RPMI7951 (cell line): ENCODE results near the gene MUSK. TPM values are rescaled to one million over a fixed set of nuclear protein-coding genes. Genes with fewer than 3 reads are reported as not detected.
"Not testable (repeated sequence)": the region's sequence is repeated elsewhere in the genome, so short reads cannot be mapped to it uniquely, and the experiment has no call there.

ENCODE experiments used
- DNase-seq: peaks from one replicate; pipeline ENCODE4 v3.0.0-alpha.2; 2012; ENCODE audit warnings: low read depth
- total RNA-seq: library from RNA; depleted of rRNA; stranded (reverse); fragments of >200 nt; shearing (Covaris generic); gene quantifications from 2 replicates; pipeline ENCODE4 v1.2.3, GENCODE V29; 2014

The MUSK gene
- total RNA-seq, 1 experiment from 2014 or later = 8.2 TPM

DNA sequence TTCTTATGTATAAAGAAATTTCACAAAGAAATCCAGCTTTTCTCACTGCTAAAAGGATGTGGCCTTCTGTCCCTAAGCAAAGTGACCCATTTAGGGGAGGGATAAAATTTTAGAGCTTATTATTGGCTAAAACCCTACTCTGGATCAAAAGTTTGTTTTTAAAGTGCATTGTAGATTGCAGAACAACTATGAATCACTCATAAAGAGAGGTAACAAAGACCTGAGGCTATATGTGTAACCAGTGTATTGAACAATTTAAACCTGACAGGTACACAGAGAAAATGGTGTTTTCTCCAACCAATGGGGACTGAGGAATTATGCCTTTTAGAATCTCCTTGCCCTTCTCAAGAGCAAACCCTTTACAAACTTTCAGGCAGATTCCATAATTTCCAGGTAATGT, 86.6 kb downstream of the MUSK start:
- DNase-seq = no peak

DNA sequence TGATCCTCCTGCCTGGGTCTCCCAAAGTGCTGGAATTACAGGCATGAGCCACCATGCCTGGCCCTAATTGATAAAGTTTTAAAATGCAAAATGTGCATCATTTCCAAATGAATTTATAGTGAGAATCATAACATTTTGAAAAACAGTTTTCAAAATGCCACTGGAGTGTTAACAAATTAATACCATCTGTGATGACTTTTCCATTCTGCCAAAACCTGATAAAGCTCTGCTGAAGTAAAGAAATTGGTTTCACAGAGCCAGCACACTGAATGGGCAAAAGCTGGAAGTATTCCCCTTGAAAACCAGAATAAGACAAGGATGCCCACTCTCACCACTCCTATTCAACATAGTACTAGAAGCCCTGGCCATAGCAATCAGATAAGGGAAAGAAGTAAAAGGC, 89.6 kb downstream of the MUSK start:
- DNase-seq = no peak

DNA sequence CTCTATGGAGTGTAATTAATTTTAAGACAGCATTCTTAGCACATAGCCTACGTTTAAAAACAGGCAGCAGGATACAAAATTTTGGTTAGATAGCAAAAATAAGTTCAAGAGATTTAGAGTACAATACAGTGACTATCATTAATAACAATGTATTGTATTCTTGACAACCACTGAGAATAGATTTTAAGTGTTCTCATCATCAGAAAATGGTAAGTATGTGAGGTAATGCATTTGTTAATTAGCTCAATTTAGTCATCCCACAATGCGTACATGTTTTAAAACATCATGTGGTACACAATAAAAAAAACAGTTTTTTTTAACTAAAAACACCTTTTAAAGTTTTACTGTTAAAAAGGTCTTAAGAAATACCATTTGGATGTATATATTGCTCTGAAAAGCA, 94.2 kb downstream of the MUSK start:
- DNase-seq = no peak

DNA sequence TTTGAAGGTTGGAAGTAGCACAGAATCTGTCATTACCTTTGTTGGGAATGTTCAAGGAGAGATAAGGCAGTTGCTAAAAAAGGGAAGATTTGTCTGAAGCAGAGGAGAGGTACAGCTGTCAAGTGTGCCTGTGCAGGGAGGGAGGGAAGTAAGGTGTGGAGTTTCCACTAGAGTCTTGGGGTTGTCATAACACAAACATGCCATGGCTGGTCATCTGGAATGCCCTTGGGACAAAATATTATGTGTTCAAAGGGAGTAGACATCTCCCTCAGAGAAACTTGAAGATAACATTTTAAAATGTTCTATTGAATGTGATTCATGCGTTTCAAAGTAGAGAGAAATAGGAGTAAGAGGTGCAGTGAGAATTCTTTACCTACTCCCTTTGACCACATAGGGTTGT, 95.0 kb downstream of the MUSK start:
- peak; percentile 67 for DNase-seq

DNA sequence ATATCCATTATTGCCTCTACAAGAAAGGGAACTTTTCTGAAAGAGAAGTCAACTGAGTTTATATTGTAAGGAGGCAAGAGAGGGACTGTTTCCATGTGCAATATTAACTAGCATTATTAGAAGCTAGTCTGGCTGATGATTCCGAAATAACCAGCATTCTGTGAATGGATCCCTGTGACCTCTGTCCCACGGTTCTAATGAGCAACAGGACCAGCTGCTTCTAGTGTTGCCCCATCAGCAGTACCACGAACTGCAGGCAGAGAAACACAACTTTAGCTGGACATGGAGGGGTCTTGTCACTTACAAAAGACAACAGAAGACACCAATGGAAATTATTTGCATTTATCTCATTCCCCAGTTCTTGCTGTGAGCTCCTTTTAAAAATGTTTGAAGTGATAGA, 95.4 kb downstream of the MUSK start:
- no peak for DNase-seq

DNA sequence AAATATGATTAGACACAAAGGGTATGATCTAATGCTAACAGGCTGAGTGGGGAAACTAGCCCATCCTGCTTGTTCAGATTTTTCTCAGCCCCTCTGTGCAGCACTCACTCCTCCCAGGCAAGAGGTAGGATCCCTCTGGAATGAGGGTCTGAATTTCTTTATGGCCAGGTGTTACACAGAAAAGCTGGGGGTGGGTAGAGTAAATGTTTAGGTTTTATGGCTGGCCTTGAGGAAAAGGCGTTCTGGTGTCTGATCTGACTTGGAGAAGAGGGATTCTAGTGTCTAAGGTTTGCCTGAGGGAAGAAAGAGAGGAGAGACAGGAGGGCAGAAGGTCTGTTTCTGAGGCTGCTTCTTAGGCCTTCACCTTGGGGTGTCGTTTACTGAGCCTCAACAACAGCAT, 97.3 kb downstream of the MUSK start:
- no peak for DNase-seq

DNA sequence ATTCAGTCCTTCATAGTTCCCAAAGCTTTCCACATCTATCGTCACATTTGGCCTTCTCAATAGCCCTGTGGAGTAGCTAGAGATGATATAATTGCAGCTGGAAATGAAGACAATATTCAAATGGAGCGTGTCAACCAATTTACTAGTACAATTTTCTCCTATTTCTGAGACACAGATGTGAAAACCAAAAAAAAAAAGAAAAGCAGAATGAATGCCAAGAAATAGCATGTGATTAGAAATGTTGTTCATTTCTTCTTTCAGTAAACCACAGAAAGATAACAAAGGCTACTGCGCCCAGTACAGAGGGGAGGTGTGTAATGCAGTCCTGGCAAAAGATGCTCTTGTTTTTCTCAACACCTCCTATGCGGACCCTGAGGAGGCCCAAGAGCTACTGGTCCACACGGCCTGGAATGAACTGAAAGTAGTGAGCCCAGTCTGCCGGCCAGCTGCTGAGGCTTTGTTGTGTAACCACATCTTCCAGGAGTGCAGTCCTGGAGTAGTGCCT, 99.0 kb downstream of the MUSK start:
- peak; percentile 89 for DNase-seq

DNA sequence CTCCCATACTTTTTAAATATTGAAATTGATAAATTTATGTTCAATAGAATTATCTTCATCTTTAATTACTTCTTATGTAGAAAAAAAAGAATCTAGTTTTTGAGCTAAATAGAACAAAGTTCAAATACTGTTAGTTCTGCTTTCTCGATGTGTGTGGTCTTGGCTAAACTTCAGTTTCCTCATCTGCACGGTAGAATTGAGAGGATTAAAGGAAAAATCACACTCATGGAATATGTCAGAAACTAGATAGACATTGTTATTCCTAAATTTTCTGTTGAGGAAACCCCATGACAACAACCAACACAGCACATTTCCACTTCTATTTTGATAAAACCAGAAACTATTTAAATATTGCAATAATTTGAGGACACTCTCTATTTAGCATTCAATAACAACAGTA, 100.3 kb downstream of the MUSK start:
- no peak for DNase-seq

DNA sequence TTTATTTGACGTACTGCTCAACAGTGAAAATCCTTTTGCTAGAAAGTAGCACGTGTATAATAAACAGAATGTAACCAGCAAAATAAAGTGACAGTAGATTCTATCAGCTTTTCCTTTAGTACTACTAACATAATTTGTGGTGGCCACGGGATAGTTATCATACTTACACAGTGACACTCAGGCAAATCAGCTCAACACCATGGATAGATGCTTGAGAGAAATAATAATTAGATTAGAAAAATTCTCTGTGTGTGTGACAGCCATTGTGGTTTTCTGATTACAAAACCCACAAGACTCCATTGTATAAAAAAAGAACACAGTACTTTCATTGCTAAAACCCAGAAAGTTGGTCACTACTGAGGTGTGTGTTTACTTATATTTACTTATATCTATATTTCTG, 101.1 kb downstream of the MUSK start:
- peak; percentile 64 for DNase-seq

DNA sequence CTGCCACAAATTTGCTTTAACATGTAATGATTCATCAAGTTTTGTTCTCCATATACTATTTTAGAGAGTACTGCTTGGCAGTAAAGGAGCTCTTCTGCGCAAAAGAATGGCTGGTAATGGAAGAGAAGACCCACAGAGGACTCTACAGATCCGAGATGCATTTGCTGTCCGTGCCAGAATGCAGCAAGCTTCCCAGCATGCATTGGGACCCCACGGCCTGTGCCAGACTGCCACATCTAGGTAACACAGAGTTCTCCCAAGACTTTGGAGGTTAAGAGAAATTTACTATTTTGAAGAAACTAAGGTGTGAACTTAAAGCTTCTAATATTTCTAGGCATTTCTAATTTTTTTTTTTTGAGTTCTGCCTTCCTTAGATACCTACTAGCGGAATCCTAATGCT, 107.1 kb downstream of the MUSK start:
- DNase-seq = no peak

DNA sequence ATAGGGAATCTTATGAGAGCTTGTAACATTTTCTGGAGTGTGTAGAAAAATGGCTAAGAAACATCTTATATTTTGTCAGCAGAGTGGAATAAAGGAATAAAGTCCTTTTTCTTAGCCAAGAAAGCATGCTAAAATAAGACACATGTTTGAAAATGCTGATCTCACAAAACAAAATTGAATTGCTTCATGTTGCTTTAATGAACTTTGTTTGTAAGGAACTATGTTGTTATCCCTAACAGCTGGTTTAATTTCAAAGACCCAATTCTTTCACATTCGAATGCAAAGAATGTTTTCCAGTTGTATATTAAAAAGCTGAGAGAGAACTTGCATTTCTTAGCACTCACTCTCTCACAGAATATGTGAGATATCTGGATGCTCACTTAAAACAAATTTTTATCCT, 107.6 kb downstream of the MUSK start:
- DNase-seq = no peak

DNA sequence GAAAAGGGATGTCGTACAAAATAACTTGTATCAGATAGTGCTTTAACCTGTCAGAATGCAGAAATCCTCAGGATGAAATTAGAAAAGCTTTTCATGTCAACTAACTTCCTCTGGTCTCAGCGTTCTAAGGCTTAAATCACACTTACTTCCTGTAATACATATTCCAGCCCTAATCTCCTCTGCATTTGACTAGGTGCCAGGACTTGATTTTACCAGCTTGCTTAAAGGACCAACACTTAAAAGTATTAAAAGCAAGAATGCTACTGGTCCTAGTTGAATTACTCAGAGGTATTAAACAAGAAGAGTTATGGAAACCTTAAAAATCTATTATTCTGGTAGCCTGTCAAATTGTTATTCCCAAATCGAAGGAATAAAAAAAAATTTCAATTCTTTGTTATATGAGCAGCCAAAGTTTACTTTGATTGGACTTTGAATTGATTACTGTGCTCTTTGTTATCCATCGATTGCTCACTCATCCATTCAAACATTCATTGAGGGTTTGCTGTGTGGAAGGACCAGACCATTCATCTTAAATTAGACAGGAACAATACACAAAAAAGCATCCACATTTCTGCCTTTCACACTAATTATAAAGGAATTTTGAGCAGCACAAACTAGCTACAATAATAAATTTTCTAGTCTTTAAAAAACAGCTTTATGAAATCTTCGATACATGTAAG, 108.7 kb downstream of the MUSK start:
- peak; percentile 62 for DNase-seq

DNA sequence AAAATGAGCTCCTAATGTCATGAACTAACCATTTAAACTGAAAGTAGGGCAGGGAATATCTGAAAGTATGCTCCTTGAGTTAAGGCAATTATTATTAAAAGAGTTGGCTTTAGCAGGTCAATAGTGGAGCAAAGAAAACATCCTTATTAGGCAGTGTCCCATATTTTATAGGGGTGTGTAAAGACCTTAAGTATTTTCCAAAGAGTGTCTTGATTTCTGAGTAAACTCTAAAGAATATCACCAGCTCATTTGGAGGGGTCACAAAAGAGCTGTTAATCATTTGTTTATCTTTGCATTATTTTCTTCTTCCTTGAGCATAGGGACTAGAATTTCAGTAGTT, 109.3 kb downstream of the MUSK start:
- DNase-seq = no peak

DNA sequence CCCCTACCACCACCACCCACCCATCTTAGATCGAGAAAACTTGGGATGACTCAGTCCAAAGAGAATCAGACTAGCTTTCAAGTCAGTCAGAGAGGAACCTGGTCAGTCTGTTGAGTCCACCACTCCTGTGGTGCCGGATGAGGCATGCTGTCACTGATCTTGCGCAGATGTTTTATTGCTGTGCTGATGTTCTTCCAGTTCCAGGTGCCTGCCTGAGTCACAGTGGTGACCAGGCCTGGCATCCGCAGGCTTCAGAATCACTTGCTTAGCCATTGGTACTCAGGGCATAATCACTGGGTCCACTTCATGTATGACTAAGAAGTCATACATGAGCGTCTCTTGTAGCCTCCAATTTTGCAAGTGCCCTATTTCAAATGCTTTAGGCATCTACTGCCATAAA, 114.1 kb downstream of the MUSK start:
- DNase-seq = peak; percentile 94

DNA sequence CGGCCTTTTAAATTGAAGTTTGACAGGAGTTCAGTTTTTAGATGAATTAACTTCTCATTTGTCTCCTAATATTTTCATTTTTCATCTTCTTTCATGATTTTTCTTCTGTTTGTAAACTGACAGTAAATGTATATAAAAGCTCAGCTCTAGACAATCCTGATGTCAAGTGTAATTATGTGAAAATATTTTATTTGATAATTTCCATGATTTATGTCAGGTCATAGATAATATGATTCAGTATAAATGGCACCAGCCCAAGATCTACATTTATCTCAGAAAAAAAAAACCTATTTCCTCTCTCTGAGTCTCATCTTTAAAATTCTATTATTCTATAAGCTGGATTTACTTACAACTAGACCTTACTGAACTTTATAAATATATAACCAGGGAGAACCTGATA, 115.7 kb downstream of the MUSK start:
- no peak for DNase-seq

DNA sequence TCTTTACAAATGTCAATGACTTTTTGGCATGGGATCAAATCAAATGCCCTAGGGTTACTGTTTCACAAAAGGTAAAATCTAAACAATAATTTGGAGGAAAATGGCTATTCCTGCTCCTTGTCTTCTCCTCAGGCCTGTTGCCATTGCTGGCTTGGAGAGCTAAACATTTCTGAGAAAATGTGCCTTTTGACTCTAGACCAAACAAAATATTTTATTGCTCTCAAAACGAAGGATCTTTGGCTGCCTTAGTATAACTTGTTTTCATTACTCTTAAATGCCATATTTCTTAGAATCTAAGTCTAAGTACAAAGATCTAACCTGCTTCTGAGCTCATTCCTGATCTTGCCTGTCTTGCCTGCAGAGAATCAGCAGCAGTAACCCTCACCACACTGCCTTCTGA, 116.6 kb downstream of the MUSK start:
- DNase-seq = no peak

DNA sequence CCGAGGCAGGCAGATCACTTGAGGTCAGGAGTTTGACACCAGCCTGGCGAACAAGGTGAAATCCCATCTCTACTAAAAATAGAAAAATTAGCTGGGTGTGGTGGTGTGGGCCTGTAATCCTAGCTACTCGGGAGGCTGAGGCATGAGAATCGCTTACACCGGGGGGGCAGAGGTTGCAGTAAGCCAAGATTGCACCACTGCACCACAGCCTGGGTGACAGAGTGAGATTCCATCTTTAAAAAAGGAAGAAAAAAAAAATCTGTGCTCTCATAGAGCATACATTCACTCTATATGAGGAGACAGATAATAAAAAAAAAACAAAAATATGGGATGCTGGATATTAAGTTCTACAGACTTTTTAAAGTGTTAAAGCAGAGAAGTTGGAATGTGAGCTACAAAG, 119.8 kb downstream of the MUSK start:
- not testable (repeated sequence) for DNase-seq

DNA sequence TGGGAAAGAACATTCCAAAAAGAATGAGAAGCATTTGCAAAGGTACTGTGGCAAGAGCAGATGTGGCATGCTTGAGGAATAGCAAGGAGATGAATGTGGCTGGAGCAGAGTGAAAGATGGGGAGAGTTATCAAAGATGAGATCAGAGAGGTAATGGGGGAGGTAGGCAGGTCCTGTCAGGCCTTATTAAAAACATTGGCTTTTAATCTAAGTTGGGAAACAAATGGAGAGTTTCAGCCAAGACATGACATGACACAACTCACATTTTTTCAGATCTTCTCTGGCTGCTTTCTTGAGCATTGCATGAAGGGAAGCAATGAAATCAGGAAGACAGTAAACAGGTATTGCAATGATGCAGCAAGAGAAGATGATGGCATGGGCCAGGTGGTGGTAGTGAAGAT, 120.3 kb downstream of the MUSK start:
- DNase-seq = no peak

DNA sequence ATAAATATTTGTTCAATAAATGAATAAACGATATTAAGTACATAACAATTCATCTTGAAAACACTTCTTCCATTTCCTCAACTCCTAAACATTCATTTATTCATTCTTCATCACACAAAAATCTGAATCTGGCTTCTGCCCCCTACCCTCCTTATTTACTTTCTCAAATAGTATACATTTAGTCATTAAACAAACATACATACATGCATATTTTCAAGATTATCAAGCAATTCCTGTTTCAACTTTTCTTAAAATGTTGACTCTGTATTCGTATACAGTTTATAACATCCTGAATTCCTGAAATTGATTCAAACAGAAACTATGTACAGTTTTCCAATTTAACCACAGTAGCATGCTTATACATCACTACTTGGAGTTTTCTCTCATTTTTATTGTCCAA, 129.0 kb downstream of the MUSK start:
- no peak for DNase-seq

DNA sequence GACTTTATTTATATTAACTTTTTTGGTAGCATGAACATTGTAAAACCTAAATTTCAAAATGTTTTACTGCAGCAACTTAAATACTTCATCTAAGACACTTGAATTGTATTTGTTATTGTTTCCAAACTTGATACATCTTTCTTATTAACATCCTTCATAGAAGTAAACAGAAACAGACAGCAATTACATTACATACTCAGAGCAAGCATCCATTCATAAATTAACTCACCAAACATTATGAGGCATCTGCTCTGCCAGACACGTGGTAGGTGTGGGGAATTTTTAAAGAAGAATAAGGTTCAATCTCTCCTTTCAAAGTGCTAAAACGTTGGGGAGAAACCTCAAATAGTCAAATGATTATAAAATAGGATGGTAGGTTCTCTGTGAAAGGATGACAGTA, 130.8 kb downstream of the MUSK start:
- DNase-seq = no peak

DNA sequence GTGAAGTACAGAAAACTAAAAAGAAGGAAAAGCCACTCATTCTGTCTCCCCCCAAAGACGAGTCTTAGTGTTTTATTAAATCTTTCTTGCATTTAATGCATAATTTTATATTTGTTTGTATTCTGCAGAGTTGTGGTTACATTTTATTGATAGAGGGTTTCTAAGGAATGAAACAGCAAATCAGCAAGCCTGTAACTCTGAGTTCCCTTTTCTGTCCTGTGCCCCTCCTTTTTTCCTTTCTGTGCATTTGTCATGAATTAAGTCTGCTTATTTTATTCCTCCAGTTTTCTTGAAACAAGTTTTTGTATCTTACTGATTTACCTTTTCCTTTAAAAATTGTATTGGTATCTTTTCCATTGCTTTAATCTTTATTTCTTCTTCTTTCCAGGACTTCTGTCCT, 132.8 kb downstream of the MUSK start:
- DNase-seq = no peak

DNA sequence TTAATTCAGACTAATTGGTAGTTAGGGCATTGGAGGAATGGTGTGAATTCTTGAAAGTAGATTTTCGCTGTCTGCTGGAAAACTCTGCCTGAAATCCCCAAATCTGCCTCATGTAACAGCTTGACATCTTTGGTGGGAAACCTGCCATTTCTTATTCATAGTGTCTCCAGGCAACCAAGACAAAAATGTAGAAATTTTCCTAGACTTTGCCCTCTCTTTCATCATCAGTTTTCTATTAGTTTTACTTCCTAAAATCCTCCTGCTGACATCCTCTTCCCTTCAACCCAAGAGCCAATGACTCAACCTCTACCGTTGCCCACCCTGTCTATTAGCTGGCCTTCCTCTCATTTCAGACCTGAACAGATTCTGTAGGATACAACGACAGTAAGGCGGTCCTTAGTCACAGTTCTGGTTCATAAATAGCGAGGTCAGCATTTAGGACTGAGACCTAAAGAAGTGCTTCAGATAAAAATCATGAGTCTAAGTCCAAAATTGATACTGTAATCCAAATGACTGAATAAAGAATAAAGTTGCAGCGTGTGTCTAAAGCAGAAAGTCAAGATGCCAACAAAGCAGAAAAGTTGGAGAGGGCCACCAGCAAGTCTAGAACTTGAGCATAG, 133.9 kb downstream of the MUSK start:
- DNase-seq = peak; percentile 56

DNA sequence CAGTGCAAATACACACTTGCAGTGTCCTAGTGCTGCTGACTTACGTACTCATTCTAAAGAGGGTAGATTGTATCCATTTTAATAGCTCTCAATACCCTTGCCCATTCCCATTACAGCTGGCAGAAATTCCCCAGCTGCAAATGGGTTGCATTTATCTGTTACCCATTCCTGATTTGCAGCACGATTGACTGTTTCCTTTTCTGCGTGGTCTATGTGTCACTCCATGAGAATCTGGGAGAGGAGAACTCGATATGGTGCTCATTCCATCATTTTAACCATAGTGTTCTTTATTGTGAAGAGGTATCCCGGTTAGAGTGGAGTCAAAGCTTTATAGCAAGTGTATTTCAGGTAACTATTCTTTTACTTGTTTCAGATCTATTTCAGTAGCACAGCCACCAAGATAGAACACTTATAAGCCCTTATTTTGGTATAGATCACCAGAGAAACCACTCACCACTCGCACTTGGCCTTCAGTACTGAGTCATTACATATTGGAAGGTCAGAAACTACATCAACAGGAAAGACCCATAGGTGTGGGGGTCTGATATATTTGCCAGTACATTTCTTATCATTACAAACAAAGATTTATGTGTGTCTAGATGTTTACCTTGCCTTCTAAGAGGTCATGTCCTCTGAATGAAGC, 139.5 kb downstream of the MUSK start:
- DNase-seq = peak; percentile 63

DNA sequence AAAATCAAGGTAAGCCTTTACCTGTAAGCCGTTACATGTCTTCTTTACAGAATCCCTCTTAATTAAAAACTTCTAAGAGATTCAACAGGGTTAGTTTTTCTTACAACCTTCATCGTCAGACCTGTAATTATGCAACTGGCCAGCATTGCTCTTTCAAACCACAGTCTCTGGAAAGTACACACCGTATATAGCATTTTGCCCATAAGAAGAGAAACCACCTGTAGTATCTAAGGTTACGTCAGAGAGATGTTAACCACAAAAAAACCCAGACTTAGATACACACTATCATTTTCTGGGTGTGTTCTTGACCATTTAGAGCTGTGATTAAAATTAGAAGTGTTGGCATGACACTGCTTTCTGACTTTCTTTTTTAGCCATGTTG, 140.0 kb downstream of the MUSK start:
- DNase-seq = no peak
